HG03571 (cell line): ENCODE results near the gene PSMC4.

Source experiments
- ATAC-seq: cut with Tn5 transposase; IDR thresholded peaks from one replicate; pipeline ENCODE4 v1.9.1; 2021; ENCODE audit not compliant: unreplicated experiment

The PSMC4 gene

GRCh38 chr19:39970675-39971379 lies at the start of gene PSMC4:
Gene PSMC4, plus strand, starts transcription at chr19:39971165. Its CDS starts 38 bp downstream, at chr19:39971203.
- peak; percentile 92 for ATAC-seq

DNA sequence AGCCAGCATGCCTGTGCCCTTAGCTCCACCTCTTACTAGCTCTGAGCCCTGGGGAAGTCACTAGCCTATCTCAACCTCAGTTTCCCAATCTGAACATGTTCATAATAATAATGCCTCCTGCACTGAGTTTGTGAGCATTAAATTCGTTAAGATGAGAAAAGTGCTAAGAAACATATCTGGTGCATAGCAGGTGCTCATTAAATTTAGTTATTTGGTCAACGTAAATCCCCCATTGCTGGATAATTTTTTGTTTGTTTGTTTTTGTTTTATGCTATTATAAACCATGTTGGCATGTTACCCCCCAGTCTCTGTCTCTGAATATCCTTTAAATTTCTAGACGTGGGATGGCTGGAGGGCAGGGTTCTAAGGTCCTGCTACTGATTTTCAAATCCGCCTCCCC lies 47.1 kb upstream of the PSMC4 start:
- no peak for ATAC-seq

- no peak for ATAC-seq
Measured at GRCh38 chr19:39924389-39924788, 46.6 kb upstream of the PSMC4 start.

- no peak for ATAC-seq
Measured at GRCh38 chr19:39924952-39925351, 46.0 kb upstream of the PSMC4 start.

- no peak for ATAC-seq
Measured at GRCh38 chr19:39926170-39926760, 44.7 kb upstream of the PSMC4 start.

DNA sequence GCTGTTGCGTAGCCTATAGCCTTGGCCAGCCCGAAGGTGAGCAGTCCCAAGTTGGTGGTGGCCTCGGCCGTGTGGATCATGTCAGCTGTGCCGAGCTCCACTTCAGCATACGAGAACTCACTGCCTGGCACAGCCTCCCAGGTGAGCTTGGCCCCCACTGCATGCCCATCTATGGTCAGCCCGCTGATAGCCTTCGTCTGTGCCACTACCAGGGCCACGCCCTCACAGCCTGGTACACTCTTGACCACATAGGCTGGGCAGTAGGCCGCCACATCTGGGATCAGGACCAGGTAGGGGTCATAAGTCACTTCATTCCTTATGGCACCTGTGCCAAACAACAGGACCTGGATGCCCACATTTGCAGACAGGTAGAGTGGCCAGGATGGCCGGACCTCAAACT lies 43.9 kb upstream of the PSMC4 start:
- ATAC-seq, result no peak

- no peak for ATAC-seq
Measured at GRCh38 chr19:39927524-39928356, 43.2 kb upstream of the PSMC4 start.

DNA sequence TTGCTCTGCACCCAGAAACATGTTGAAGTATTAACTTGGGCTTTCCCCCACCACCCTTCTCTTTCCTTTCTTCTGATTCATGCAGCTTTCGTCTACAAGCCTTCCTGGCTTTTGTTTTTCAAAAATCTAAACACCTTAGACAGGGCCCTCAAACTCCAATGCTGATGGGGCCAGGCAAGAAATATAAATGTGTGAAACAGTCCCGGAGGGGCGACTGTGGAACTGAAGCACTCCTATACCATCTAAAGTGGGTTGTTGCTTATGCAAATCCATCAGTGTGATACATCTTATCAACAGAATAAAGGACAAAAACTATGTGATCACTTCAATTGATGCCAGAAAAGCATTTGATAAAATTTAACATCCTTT lies 42.6 kb upstream of the PSMC4 start:
- ATAC-seq, result no peak

DNA sequence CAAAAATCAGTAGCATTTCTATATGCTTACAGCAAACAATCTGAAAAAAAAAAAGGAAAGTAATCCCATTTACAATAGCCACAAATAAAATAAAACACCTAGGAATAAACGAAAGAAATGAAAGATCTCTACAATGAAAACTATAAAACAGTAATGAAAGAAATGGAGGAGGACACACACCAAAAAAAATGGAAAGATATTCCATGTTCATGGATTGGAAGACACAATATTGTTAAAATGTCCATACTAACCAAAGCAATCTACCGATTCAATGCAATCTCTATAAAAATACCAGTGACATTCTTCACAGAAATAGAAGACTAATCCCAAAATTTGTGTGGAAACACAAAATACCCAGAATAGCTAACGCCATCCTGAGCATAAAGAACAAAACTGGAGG lies 41.2 kb upstream of the PSMC4 start:
- no peak for ATAC-seq

DNA sequence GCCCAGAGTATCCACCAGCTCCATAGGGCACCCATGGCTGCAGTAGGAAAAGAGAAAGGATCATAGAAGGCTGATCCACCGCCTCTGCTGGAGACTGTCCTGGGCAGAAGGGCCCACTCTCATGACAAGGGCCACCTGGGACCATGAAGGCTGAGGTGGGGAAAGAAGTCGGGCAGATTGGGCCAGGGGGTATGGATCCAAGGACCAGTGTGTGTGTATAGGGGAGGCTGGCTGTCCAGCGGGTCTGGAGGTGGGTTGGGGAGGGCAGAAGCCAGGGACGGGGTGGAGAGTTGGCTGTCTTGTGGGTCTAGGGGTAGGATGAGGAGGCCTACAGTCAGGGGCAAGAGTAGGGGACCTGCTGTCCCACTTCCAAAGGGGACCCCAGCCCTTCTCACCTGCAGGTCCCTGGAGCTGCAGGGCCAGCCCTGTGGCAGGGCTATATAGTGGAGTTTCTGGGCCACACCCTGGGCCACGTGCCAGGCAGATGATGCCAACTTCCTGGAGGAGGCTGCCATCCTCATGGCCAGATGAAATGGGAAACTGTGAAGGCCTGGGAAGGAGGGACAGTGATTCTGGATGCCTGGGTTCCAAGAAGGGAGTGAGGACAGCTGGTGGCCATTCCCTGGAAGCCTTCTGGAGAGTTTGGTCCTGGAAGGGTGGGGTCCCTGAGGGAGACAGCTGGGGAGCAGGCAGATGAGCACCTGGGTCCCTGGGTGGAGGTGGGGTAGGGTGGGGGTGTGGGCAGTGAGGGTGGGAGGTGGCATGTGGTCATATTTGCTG lies 36.2 kb upstream of the PSMC4 start, which contains the start of gene FCGBP:
Gene FCGBP, minus strand, starts transcription at position 51 of the 780 bp plus-strand sequence.
- no peak for ATAC-seq

- ATAC-seq, result no peak
Measured at GRCh38 chr19:39935364-39935661, 35.7 kb upstream of the PSMC4 start.

GRCh38 chr19:39936020-39936419 lies 34.9 kb upstream of the PSMC4 start:
- ATAC-seq, result no peak

GRCh38 chr19:39936622-39937021 lies 34.3 kb upstream of the PSMC4 start:
- ATAC-seq, result no peak

DNA sequence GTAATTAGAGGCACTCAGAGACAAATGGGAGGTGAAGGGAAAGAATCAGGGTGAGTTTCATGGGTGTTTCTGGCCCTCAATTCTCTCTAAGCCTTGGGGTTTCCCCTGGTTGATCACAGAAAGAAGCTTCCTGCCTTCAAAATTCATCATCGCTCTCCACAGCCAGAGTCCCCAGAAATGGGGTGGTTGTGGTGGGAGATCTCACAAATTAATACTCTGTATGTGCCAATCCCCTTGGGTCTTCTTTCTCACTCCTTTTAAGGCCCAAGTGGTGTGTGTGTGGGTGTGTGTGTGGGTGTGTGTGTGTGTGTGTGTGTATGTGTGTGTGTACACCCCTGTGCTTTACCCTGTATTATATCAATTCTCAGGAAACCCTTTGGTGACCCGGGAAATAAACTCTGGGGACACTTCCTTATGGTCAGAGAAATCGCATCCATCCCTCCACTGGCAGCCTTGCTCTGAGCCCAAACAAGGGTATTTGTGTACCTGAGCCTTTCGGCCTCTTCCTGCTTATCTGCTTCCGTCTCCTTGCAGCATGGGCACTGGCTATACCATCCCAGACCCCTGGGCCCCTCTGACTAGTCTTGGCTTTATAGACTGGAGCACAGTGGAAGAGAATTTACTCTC lies 33.8 kb upstream of the PSMC4 start:
- no peak for ATAC-seq

DNA sequence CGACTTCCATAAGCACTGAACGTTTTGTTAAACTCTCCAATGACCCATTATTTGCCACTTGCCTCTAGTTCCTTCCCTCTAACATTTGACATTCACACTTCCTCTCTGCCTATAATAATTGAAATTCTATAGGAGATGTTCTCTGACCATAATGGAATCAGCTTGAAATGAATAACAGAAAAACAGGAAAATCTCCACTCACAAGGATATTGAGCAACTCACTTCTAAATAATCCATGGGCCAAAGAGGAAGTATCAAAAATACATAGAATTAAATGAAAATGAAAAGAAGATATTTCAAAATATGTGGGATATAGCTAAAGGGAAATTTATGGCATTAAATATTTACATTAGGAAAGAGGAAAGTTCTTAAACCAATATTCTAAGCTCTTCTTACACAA lies 33.2 kb upstream of the PSMC4 start:
- no peak for ATAC-seq

DNA sequence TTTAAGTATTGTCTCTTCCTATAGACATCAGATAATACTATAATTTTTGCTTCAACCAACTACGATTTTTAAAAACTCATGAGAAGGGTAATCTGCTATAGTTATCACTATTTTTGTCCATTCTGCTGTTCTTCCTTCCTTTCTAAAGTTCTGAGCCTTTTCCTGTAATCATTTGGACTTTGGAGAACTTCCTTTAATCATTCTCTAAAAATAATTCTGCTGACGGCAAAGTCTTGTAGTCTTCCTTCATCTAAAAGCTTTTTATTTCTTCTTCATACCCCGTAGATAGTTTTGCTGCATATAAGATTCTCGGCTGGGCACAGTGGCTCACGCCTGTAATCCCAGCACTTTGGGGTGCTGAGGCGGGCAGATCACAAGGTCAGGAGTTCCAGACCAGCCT lies 31.4 kb upstream of the PSMC4 start:
- ATAC-seq, result no peak

DNA sequence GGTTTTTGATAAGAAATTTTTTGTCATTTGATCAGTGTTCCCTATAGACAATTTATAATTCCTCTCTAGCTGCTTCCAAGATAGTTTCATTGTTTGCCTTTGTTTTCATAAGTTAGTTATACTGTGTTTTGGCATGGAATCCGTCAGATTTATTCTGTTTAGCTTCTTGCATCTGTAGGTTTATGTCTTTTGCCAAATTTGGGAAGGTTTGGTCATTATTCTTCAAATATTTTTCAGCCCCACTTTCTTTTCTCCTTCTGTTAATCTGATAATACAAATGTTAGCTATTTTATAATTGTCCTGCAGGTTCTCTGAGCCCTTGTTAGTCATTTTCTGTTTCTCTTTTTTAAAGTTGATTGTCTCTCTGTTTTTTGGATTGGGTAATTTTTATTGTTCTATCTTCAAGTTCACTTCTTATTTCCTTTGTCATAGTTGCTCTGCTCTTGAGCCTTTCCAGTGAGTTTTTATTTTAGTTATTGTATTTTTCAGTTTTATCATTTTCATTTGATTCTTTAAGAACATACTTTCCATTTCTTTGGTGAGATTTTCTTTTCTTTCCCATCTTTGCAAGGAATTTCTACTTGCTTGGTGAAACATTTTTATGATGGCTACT lies 30.6 kb upstream of the PSMC4 start:
- no peak for ATAC-seq

GRCh38 chr19:39941151-39941550 lies 29.8 kb upstream of the PSMC4 start:
- no peak for ATAC-seq

DNA sequence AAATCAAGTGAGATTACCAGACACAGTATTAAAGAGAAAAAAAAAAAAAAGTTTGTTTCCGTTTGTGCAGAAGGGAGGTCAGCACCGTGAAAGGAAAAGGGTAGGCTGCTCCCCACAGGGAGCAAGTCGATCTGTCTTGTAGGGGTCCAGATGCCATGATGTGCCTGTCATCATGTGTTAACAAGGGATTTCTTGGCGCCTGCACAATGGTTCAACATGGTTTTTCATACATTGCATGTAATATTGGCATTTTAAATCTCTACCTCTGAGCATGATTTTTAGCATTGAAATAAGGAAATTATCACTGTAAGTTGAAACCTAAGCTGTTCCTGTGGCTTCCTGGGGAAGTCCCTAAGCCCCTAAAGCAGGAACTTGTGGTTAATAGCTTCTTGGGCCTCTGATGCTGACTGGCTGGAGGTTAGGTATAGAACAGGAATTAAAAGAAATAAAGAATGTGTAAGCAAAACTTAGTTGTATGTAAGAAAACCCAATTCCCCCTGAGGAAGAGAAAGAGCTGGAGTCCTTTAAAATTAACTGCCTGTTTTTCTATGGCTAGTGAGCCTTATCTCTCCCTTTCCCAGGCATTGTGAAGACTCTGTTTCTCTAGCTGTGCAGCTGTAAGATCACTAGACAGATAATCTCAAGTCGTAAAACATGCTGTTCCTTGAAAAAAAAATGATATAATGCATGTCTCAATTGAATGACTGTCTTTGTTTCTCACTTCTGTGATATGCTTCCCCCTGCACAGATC lies 29.2 kb upstream of the PSMC4 start:
- ATAC-seq, result no peak

GRCh38 chr19:39942366-39942730 lies 28.6 kb upstream of the PSMC4 start:
- ATAC-seq, result no peak
